Peyer's patch (tissue), 4 donors: ENCODE data around the gene POLR1C. TPM values are rescaled to one million over a fixed set of nuclear protein-coding genes. Genes with fewer than 3 reads are reported as not detected.
"Not testable (repeated sequence)": the region's sequence is repeated elsewhere in the genome, so short reads cannot be mapped to it uniquely, and the experiment has no call there.

Experiments
- DNase-seq, 3 donors: peaks; one replicate each; pipeline ENCODE4 v3.0.0-alpha.2; 2017 to 2019
- H3K27ac ChIP-seq, 4 donors: fragments of 200-600 bp; sonication (generic); one replicate each; pipeline ENCODE4 v1.5.1; 2016 to 2019
- H3K27me3 ChIP-seq, 2 donors: fragments of 200-600 bp; sonication (generic); one replicate each; pipeline ENCODE4 v1.5.1; 2019
- H3K36me3 ChIP-seq, 3 donors: fragments of 200-600 bp; sonication (generic); one replicate each; pipeline ENCODE4 v1.5.1; 2016 to 2019
- H3K4me1 ChIP-seq, 4 donors: fragments of 200-600 bp; sonication (generic); one replicate each; pipeline ENCODE4 v1.5.1; 2016 to 2019
- H3K4me3 ChIP-seq, 4 donors: fragments of 200-600 bp; sonication (generic); 1 replicate in 3 of 4; 2 replicates in 1 of 4; pipeline ENCODE4 v1.5.1; 2016 to 2019; ENCODE audit warnings: mild to moderate bottlenecking in 1 of 4
- H3K9me3 ChIP-seq, 4 donors: fragments of 200-600 bp; sonication (generic); one replicate each; pipeline ENCODE4 v1.5.1; 2016 to 2019; ENCODE audit warnings: mild to moderate bottlenecking in 1 of 4
- CTCF ChIP-seq, 6 experiments: fragments of 450-650 bp in 4 of 6; fragments of 200-600 bp in 2 of 6; sonication (generic) in 1 of 6; IDR thresholded peaks; one replicate each; pipeline ENCODE4 v1.5.1; 2017 to 2019; ENCODE audit warnings: antibody characterized with exemption in 6 of 6, mild to moderate bottlenecking in 3 of 6, moderate library complexity in 1 of 6
- POLR2A ChIP-seq, 2 donors: fragments of 450-650 bp; IDR thresholded peaks; one replicate each; pipeline ENCODE4 v1.5.1; 2017; ENCODE audit warnings: antibody characterized with exemption in 2 of 2, mild to moderate bottlenecking in 2 of 2, moderate library complexity in 2 of 2
- total RNA-seq, 4 donors: library from RNA; depleted of rRNA; stranded (reverse); fragments of >200 nt; gene quantifications; one replicate each; pipeline ENCODE4 v1.1.0, GENCODE V29; 2016

Gene POLR1C
- total RNA-seq, 4 donors from 2014 or later: 8.6 to 29.7 (median 16.5) TPM

GRCh38 chr6:43540507-43540906, 23.6 kb downstream of the POLR1C start:
- H3K4me1 ChIP-seq: no peaks in the 10 kb centered on the region
- H3K27me3 ChIP-seq: no peaks in the 10 kb centered on the region
- H3K9me3 ChIP-seq: no peaks in the 10 kb centered on the region
- no peak overlapping the region for H3K27ac ChIP-seq
- H3K36me3 ChIP-seq: peaks cover 0 to 37% (median 0%) of the 10 kb centered on the region in 3 donors
- DNase-seq: no peak
- H3K4me3 ChIP-seq: no peak overlapping the region
- TF ChIP-seq POLR2A (IDR thresholded peaks at IDR 0.05) (no peak), CTCF (IDR thresholded peaks at IDR 0.05) (no peak)

DNA sequence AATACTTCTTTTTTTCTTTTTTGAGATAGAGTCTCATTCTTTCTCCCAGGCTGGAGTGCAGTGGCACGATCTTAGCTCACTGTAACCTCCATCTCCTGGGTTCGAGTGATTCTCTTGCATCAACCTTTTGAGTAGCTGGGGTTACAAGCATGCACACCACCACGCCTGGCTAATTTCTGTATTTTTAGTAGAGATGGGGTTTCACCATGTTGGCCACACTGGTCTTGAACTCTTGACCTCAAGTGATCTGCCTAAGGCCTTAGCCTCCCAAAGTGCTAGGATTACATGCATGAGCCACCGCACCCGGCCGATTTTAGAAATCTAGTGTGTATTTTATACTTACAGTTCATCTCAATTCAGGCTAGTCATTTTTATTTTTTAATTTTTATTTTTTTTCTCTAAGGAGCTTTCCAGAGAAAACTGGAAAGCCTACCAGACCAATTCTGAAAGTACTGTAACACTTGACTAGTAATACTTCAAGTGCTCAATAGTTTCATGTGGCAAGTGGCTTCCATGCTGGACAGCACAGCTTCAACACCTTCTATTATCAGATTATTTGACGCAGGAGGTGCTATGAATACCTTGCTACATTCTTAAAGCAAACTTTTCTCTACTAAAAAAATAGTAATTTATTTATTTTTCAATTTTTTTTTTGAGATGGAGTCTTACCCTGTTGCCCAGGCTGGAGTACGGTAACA, 25.0 kb downstream of the POLR1C start:
- Histone ChIP-seq H3K27ac (no peak overlapping the region), H3K4me3 (no peak overlapping the region), H3K4me1 (no peaks in the 10 kb centered on the region), H3K27me3 (no peaks in the 10 kb centered on the region), H3K9me3 (no peaks in the 10 kb centered on the region), H3K36me3 (peaks cover 0 to 49% (median 0%) of the 10 kb centered on the region in 3 donors)
- DNase-seq: no peak
- TF ChIP-seq POLR2A (IDR thresholded peaks at IDR 0.05) (no peak), CTCF (IDR thresholded peaks at IDR 0.05) (no peak)

DNA sequence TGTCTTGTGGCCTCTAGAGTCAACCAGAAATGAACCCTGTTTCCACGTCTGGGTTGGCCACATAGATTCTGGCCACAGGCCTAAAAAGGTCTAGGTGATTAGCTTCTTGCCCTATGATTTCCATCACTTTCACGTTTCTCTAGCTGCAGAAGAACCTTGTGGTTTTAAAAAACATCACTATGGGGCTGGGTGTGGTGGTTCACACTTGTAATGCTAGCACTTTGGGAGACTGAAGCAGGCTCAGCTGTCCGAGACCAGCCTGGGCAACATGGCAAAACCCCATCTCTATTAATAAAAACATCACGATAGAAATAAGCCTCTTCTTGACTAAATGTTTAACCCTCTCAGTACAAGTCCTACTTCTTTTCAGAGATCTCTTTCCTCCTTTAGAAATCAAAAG, 27.6 kb downstream of the POLR1C start:
- H3K4me1 ChIP-seq: no peaks in the 10 kb centered on the region
- TF ChIP-seq CTCF (IDR thresholded peaks at IDR 0.05) (no peak), POLR2A (IDR thresholded peaks at IDR 0.05) (no peak)
- no peak for DNase-seq
- H3K4me3 ChIP-seq: no peak overlapping the region
- no peaks in the 10 kb centered on the region for H3K27me3 ChIP-seq
- no peaks in the 10 kb centered on the region for H3K9me3 ChIP-seq
- H3K27ac ChIP-seq: no peak overlapping the region
- peaks cover 0 to 71% (median 0%) of the 10 kb centered on the region in 3 donors for H3K36me3 ChIP-seq

GRCh38 chr6:43547222-43547621, 30.3 kb downstream of the POLR1C start:
- Histone ChIP-seq H3K27me3 (no peaks in the 10 kb centered on the region), H3K4me1 (no peaks in the 10 kb centered on the region), H3K36me3 (peaks cover 0 to 89% (median 0%) of the 10 kb centered on the region in 3 donors)

GRCh38 chr6:43557620-43558019, 40.7 kb downstream of the POLR1C start:
- H3K27me3 ChIP-seq, DNase-seq, H3K4me1 ChIP-seq, H3K9me3 ChIP-seq, H3K4me3 ChIP-seq, H3K27ac ChIP-seq: not testable (repeated sequence)
- peaks cover 0 to 96% (median 0%) of the 10 kb centered on the region in 3 donors for H3K36me3 ChIP-seq

More at GRCh38 chr6:43547222-43547621, 30.3 kb downstream of the POLR1C start:
- DNase-seq: no peak
- TF ChIP-seq CTCF (IDR thresholded peaks at IDR 0.05): no peak
- no peak for TF ChIP-seq POLR2A (IDR thresholded peaks at IDR 0.05)
- Histone ChIP-seq H3K4me3 (no peak overlapping the region), H3K27ac (no peak overlapping the region), H3K9me3 (no peaks in the 10 kb centered on the region)

- Histone ChIP-seq H3K36me3 (peaks cover 0 to 96% (median 0%) of the 10 kb centered on the region in 3 donors), H3K4me1 (no peaks in the 10 kb centered on the region), H3K4me3 (no peak overlapping the region), H3K9me3 (no peaks in the 10 kb centered on the region), H3K27ac (no peak overlapping the region), H3K27me3 (no peaks in the 10 kb centered on the region)
- DNase-seq: no peak
- TF ChIP-seq POLR2A (IDR thresholded peaks at IDR 0.05) (no peak), CTCF (IDR thresholded peaks at IDR 0.05) (no peak)
Observed at GRCh38 chr6:43559328-43559727, 42.4 kb downstream of the POLR1C start.
